BJ (cell line): Measurements from ENCODE around the gene PLA2R1. TPM values are rescaled to one million over a fixed set of nuclear protein-coding genes. Genes with fewer than 3 reads are reported as not detected.
"Not testable (repeated sequence)": the region's sequence is repeated elsewhere in the genome, so short reads cannot be mapped to it uniquely, and the experiment has no call there.

ENCODE experiments used
- CTCF ChIA-PET: fragments of 350-600 bp; formaldehyde crosslinking; extraction: SDS; loops from one replicate; lab custom pipeline; 2021; ENCODE audit warnings: antibody characterized with exemption, inconsistent platforms; lab: Yijun Ruan, JAX
- POLR2A ChIA-PET: fragments of 300-600 bp; sonication (Branson Sonifier 250); formaldehyde crosslinking; extraction: SDS; loops from one replicate; lab custom pipeline; 2021; ENCODE audit warnings: antibody characterized with exemption; lab: Charles Lee
- DNase-seq: peaks from one replicate; pipeline ENCODE4 v3.0.0-alpha.2; 2011; ENCODE audit warnings: low read depth
- H3K27me3 ChIP-seq: 2 replicates; pipeline ENCODE4 v1.6.0; 2011; ENCODE audit warnings: low read length; ENCODE audit not compliant: control insufficient read depth, insufficient read depth
- H3K36me3 ChIP-seq: 2 replicates; pipeline ENCODE4 v1.5.1; 2011; ENCODE audit warnings: low read length; ENCODE audit not compliant: control insufficient read depth, insufficient read depth
- H3K4me3 ChIP-seq: 2 replicates; pipeline ENCODE4 v1.5.1; 2011; ENCODE audit warnings: low read depth, mild to moderate bottlenecking, control low read depth, low read length
- polyA plus RNA-seq: library from polyadenylated mRNA; depleted of rRNA; stranded (reverse); fragments of >200 nt; gene quantifications from 2 replicates; pipeline ENCODE4 v1.2.3, GENCODE V29; 2011
- TF ChIP-seq, protein P1 (sequence below): IDR thresholded peaks from 2 replicates; pipeline ENCODE4 v1.5.1; 2011; ENCODE audit warnings: low read depth, mild to moderate bottlenecking, control low read depth, inconsistent platforms, low read length, moderate library complexity; ENCODE audit not compliant: insufficient read depth

PLA2R1 gene
- polyA plus RNA-seq, 1 experiment: 9.5 TPM

DNA sequence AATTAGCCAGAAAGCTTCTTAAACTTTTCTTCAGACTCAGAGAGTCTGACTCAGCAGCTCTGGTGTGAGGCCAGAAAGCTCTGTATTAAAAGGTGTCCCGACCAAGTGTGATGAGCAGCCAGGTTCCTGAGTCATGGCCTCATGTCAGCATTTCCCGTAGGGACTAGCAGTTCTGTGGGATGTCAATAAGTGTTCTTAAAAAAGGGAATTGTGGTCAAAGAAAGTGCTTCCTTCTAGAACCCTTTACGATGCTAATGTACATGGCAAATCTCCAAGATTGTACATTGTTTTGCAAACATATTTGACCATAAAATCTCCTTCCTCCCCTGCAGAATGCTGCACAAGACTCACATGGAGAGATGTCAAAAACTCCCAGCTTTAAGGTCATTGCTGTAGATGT lies 80.1 kb downstream of the PLA2R1 start:
- TF ChIP-seq, protein P1, sequence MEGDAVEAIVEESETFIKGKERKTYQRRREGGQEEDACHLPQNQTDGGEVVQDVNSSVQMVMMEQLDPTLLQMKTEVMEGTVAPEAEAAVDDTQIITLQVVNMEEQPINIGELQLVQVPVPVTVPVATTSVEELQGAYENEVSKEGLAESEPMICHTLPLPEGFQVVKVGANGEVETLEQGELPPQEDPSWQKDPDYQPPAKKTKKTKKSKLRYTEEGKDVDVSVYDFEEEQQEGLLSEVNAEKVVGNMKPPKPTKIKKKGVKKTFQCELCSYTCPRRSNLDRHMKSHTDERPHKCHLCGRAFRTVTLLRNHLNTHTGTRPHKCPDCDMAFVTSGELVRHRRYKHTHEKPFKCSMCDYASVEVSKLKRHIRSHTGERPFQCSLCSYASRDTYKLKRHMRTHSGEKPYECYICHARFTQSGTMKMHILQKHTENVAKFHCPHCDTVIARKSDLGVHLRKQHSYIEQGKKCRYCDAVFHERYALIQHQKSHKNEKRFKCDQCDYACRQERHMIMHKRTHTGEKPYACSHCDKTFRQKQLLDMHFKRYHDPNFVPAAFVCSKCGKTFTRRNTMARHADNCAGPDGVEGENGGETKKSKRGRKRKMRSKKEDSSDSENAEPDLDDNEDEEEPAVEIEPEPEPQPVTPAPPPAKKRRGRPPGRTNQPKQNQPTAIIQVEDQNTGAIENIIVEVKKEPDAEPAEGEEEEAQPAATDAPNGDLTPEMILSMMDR: no peak
- ChIA-PET POLR2A (interaction anchor here (0.6 kb wide), 1 partner anchor 46 kb away, joined by 6 read pairs; no protein-coding TSS in a partner anchor), CTCF (interaction anchor here (0.8 to 1.6 kb wide), 2 partner anchors 12 to 21 kb away, joined by 3 to 4 read pairs; no protein-coding TSS in a partner anchor)
- H3K27me3 ChIP-seq: no peaks in the 10 kb centered on the region
- DNase-seq: peak; percentile 71
- H3K4me3 ChIP-seq: no peak overlapping the region
- H3K36me3 ChIP-seq: peaks cover 2% of the 10 kb centered on the region; the same call in 1 of the 2 replicates

DNA sequence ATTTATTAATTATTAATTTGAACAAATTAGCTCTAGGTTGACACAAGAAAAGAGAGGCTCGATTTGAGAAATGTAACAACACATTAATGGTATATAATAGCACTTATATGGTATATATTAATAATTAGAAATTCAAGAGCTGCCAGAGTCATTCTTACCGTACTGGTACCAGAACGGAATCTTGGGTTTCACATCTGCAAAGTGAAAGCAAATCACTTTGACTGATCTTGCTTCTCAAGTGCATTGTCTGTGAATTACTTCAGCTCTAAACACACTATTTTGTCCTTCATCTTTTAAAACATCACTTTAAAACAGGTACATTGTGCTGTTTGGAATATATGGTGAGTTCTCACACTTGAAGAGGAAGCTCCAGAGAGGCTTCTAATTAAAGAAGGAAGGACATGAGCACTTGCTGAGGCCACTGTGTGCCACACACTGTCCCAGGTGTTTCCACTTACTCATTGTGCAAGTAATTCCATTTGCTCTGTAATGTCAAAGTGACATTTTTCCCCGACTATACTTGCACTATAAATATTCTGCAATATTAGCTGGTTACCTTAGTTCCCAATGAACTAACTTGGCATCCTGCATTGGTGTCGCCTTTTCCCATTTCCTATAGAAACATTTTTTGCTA lies 85.8 kb downstream of the PLA2R1 start:
- ChIA-PET POLR2A (no interaction called here), CTCF (interaction anchor here (1.3 kb wide), 1 partner anchor 8 kb away, joined by 4 read pairs; no protein-coding TSS in a partner anchor)
- no peak for DNase-seq
- TF ChIP-seq, protein P1: no peak
- H3K4me3 ChIP-seq: no peak overlapping the region
- no peaks in the 10 kb centered on the region for H3K27me3 ChIP-seq
- H3K36me3 ChIP-seq: no peaks in the 10 kb centered on the region

DNA sequence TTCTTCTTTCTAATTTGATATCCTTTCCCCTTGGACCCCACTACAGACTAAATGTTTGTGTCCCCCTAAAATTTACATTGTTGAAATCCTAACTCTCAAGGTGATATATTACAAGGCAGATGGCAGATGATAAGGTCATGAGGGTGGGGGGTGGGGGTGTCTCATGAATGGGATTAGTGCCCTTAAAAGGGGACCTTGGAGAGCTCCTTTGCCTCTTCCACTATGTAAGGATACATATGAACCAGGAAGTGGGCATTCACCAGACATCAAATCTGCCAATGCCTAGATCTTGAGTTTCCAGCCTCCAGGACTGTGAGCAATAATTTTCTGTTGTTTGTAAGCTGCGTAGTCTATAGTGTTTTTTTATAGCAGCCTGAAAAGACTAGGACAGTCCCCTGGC lies 89.1 kb downstream of the PLA2R1 start:
- DNase-seq: no peak
- Histone ChIP-seq H3K36me3 (no peaks in the 10 kb centered on the region), H3K4me3 (no peak overlapping the region), H3K27me3 (no peaks in the 10 kb centered on the region)
- TF ChIP-seq, protein P1: no peak
- ChIA-PET CTCF (interaction anchor here (0.7 to 1.4 kb wide), 3 partner anchors 11 to 164 kb away, joined by 3 to 4 read pairs (median 3); no protein-coding TSS in a partner anchor), POLR2A (no interaction called here)

DNA sequence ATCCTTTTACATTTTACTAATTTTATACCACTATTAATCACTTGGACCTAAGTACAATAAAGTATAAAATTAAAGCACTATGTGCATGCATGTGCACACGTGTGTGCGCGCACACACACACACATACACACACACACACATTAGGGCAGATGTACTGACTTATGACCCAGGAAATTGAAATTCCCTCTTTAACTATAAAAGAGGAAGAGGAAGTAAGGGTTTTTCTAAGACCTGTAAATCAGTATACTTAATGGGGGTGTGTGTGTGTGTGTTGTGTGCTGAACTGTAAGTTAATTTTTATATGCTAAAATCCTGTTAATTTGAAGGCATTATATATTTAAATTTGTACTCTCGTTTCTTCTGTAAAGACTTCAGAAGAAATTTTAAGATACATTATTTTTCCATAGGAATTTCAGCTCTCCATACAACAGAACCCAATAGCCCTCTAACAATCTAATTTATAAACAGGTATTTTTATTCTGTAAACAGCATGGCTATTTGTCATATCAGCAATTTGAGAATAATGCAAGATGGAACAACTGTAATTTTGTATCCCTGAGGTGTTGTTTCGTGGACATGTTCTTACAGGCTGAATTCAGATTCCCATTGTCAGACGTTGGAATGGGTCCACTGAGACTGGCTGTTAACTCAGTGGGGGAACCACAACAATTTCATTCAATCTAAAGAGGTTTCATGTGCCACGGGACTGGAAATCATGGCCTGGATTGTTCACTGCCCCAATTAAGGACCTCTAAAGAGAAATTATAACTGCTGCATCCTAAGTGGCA lies 90.9 kb downstream of the PLA2R1 start:
- Histone ChIP-seq H3K4me3 (no peak overlapping the region), H3K36me3 (no peaks in the 10 kb centered on the region), H3K27me3 (no peaks in the 10 kb centered on the region)
- no peak for DNase-seq
- TF ChIP-seq, protein P1: no peak
- CTCF ChIA-PET: interaction anchor here (1.3 kb wide), 1 partner anchor 164 kb away, joined by 3 read pairs; no protein-coding TSS in a partner anchor
- POLR2A ChIA-PET: no interaction called here

DNA sequence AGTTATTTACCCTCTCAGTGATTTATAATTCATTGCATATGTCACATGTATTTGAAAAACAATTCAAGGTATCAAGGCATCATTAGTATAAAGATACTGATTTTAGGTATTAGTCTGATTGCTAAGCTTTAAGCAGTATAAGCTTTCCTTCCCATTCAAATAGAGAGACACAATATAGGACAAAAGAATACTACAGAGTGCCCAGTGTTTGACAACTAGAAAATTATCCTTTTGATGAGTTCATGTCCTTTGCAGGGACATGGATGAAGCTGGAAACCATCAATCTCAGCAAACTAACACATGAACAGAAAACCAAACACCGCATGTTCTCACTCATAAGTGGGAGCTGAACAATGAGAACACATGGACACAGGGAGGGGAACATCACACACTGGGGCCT lies 91.9 kb downstream of the PLA2R1 start:
- POLR2A ChIA-PET: not testable (repeated sequence)
- CTCF ChIA-PET: interaction anchor here (1.1 kb wide), 1 partner anchor 12 kb away, joined by 4 read pairs; no protein-coding TSS in a partner anchor

More for the DNA sequence above, 91.9 kb downstream of the PLA2R1 start:
- DNase-seq, H3K36me3 ChIP-seq, H3K27me3 ChIP-seq, H3K4me3 ChIP-seq: not testable (repeated sequence)
